ENCODE measurements around the gene NFYB.

DNA sequence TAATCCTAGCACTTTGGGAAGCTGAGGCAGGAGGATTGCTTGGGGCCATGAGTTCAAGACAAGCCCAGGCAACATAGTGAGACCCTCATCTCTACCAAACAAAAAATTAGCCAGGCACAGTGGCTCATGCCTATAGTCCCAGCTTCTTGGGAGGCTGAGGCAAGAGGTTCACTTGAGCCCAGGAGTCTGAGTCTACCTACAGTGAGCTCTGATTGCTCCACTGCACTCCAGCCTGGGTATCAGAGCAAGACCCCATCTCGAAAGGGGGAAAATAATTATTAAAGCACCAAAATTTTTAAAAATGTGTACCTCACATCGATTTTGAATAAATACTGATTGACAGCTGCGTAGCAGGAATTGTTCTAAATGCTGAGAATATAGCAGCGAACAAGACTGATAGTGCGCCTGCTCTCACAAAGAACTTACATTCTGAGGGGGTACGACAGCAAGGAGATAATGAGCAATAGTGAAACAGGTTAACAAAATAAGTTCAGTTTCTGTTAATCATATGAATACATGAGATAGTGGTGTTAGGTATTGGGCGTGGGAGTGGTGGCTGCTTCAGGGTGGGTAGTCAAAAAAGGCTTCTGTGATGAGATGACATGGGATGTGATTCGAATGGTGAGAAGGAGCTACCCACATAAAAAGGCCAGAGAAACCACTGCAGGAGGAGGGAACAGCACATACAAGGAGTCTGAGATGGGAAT lies 54.1 kb downstream of the NFYB start:
- TF ChIP-seq, protein P1, sequence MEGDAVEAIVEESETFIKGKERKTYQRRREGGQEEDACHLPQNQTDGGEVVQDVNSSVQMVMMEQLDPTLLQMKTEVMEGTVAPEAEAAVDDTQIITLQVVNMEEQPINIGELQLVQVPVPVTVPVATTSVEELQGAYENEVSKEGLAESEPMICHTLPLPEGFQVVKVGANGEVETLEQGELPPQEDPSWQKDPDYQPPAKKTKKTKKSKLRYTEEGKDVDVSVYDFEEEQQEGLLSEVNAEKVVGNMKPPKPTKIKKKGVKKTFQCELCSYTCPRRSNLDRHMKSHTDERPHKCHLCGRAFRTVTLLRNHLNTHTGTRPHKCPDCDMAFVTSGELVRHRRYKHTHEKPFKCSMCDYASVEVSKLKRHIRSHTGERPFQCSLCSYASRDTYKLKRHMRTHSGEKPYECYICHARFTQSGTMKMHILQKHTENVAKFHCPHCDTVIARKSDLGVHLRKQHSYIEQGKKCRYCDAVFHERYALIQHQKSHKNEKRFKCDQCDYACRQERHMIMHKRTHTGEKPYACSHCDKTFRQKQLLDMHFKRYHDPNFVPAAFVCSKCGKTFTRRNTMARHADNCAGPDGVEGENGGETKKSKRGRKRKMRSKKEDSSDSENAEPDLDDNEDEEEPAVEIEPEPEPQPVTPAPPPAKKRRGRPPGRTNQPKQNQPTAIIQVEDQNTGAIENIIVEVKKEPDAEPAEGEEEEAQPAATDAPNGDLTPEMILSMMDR (IDR thresholded peaks at IDR 0.05): no peak
- TF ChIP-seq POLR2AphosphoS5 (IDR thresholded peaks at IDR 0.05): no peak
